Prostate gland (tissue), 2 donors: Measurements from ENCODE around the gene DOCK4. TPM values are rescaled to one million over a fixed set of nuclear protein-coding genes. Genes with fewer than 3 reads are reported as not detected.
A peak's percentile ranks its signal among the peaks of the same experiment; 100 is the strongest.

Source experiments
- DNase-seq: peaks from one replicate; pipeline ENCODE4 v3.0.0-alpha.2; 2019; ENCODE audit warnings: low spot score
- H3K27ac ChIP-seq, 2 donors: fragments of 200-600 bp; sonication (generic); 2 replicates each; pipeline ENCODE4 v1.5.1; 2017 to 2019
- H3K27me3 ChIP-seq: fragments of 200-600 bp; sonication (generic); replicated peaks from 2 replicates; pipeline ENCODE4 v1.5.1; 2019; ENCODE audit not compliant: insufficient read depth
- H3K36me3 ChIP-seq, 2 donors: fragments of 200-600 bp; sonication (generic); 1 replicate in 1 of 2; 2 replicates in 1 of 2; pipeline versions ENCODE4 v1.5.1 to v1.8.1; 2017 to 2019
- H3K4me1 ChIP-seq: fragments of 200-600 bp; sonication (generic); replicated peaks from 2 replicates; pipeline ENCODE4 v1.5.1; 2019
- H3K4me3 ChIP-seq, 2 donors: fragments of 200-600 bp; sonication (generic); 2 replicates each; pipeline ENCODE4 v1.5.1; 2017 to 2019
- H3K9me3 ChIP-seq: fragments of 200-600 bp; sonication (generic); 2 replicates; pipeline ENCODE4 v1.5.1; 2017
- POLR2A ChIP-seq: fragments of 450-650 bp; IDR thresholded peaks from one replicate; pipeline ENCODE4 v1.6.1; 2016; ENCODE audit warnings: antibody characterized with exemption, mild to moderate bottlenecking
- POLR2AphosphoS5 ChIP-seq: sonication (generic); formaldehyde crosslinking; IDR thresholded peaks from one replicate; pipeline ENCODE4 v1.6.1; 2017; ENCODE audit warnings: antibody characterized with exemption
- WGBS: methylation state at CpG from one replicate; pipeline ENCODE4 v1.1.5; 2018; 5-methylcytosine and 5-hydroxymethylcytosine counted together
- intact Hi-C: fragments of 100-400 bp; cut with DNase I; formaldehyde crosslinking; loops from one replicate; pipeline ENCODE4 v1.14.2; 2022
- total RNA-seq, 2 donors: library from RNA; depleted of rRNA; stranded (reverse); fragments of >200 nt; gene quantifications; one replicate each; pipeline ENCODE4 v1.1.0, GENCODE V29; 2016
- TF ChIP-seq, protein P1 (sequence below), 4 experiments: fragments of 200-600 bp in 2 of 4; fragments of 450-650 bp in 2 of 4; sonication (generic) in 2 of 4; IDR thresholded peaks; 1 replicate in 3 of 4; 2 replicates in 1 of 4; pipeline ENCODE4 v1.5.1; 2016 to 2019; ENCODE audit warnings: antibody characterized with exemption in 4 of 4, mild to moderate bottlenecking in 2 of 4, moderate library complexity in 2 of 4

The DOCK4 gene
- total RNA-seq, 2 donors from 2014 or later, result 21.8 to 37.4 TPM

DNA sequence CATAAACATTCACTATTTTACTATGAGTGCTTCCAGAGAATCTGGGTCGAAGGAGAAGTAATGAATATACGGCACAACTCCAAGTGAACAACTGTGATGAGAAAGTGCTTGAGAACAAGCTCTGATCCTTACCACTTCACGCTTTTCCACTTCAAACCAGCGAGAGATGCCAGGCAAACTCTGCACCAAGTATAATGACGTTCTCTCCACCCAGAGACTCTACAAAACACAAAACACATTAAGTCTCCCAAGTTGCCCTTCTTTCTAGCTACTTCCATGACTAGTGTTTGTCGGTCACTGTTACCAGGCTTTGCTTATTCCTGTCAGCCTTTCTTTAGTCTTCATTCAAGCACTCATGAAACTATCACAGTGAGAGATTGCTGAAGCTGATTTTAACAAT is 450.8 kb downstream of the DOCK4 start:
- Histone ChIP-seq H3K36me3 (no peaks in the 10 kb centered on the region), H3K27me3 (no peaks in the 10 kb centered on the region), H3K4me1 (no peaks in the 10 kb centered on the region), H3K4me3 (no peak overlapping the region), H3K9me3 (no peaks in the 10 kb centered on the region), H3K27ac (no peak overlapping the region)
- intact Hi-C loops, result loop anchor here (5.0 to 10.0 kb wide), 2 partner anchors 102 to 449 kb away; partner anchors contain the start of genes DOCK4 and ZNF277
- DNase-seq, result no peak
- no peak for TF ChIP-seq POLR2AphosphoS5
- no peak for TF ChIP-seq POLR2A
- 81% methylated on average over 6 of the region's 6 CpGs for WGBS

DNA sequence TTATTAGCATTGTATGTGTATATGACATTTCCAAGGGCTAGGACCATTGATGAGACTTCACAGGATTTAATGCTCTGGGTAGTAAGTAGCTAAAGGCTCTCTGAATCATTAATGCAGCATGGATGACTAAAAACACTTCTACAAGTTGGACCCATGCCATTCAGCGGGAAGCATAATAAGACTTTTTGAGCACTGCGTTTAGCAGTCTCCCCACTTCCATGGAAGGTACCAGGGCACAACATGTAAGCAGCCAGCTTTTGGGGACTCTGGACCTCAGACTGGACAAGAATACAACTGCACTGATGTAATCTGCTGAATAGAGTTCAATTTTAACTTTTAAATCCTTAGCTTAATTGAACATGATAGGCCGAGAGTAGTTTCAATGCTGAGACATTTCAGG is 452.2 kb downstream of the DOCK4 start:
- H3K27me3 ChIP-seq, result no peaks in the 10 kb centered on the region
- no peaks in the 10 kb centered on the region for H3K9me3 ChIP-seq
- no peak overlapping the region for H3K4me3 ChIP-seq
- WGBS, result 61% methylated on average over 3 of the region's 3 CpGs
- H3K4me1 ChIP-seq, result no peaks in the 10 kb centered on the region
- TF ChIP-seq POLR2AphosphoS5 (no peak), POLR2A (no peak)
- TF ChIP-seq, protein P1, sequence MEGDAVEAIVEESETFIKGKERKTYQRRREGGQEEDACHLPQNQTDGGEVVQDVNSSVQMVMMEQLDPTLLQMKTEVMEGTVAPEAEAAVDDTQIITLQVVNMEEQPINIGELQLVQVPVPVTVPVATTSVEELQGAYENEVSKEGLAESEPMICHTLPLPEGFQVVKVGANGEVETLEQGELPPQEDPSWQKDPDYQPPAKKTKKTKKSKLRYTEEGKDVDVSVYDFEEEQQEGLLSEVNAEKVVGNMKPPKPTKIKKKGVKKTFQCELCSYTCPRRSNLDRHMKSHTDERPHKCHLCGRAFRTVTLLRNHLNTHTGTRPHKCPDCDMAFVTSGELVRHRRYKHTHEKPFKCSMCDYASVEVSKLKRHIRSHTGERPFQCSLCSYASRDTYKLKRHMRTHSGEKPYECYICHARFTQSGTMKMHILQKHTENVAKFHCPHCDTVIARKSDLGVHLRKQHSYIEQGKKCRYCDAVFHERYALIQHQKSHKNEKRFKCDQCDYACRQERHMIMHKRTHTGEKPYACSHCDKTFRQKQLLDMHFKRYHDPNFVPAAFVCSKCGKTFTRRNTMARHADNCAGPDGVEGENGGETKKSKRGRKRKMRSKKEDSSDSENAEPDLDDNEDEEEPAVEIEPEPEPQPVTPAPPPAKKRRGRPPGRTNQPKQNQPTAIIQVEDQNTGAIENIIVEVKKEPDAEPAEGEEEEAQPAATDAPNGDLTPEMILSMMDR (IDR thresholded peaks at IDR 0.05), result no peak
- DNase-seq, result no peak
- intact Hi-C loops, result loop anchor here (5.0 to 10.0 kb wide), 2 partner anchors 451 to 738 kb away; partner anchors contain the start of genes DOCK4 and ZNF277
- H3K27ac ChIP-seq, result no peak overlapping the region
- H3K36me3 ChIP-seq, result no peaks in the 10 kb centered on the region

DNA sequence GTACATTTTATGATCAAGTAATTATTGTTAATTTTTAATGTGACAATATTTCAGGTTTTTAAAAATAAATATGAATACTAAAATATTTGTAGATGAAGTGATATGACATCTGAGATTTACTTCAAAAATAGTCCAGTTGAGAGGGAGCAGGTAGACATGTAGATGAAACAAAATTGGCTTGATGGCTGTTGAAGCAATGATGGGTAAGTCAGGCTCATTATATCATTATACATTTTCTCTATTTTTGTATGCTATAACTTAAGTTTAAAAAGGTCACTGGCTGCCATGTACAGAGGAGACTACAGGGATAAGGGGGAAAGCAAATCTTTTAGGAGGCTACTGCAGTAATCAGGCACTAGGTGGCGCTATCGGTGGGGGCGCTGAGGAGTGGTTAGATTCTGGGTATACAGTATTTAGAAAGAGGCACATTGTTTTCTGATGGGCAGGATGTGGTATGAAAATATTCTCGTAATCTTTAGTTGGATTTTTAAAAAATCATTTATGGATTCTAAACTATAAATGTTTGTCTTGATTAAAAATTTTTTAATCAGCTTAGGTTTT is 454.1 kb downstream of the DOCK4 start:
- Histone ChIP-seq H3K9me3 (no peaks in the 10 kb centered on the region), H3K36me3 (no peaks in the 10 kb centered on the region), H3K27me3 (no peaks in the 10 kb centered on the region), H3K4me3 (no peak overlapping the region), H3K4me1 (no peaks in the 10 kb centered on the region), H3K27ac (no peak overlapping the region)
- DNase-seq, result no peak
- WGBS, result 41% methylated on average over 4 of the region's 4 CpGs
- intact Hi-C loops, result loop anchor here (5.0 to 10.0 kb wide), 2 partner anchors 453 to 740 kb away; partner anchors contain the start of genes DOCK4 and ZNF277
- TF ChIP-seq, protein P1 (IDR thresholded peaks at IDR 0.05), result peak in 3 of 4 experiments; percentile 45 to 57 (median 52)
- TF ChIP-seq POLR2A, result no peak

DNA sequence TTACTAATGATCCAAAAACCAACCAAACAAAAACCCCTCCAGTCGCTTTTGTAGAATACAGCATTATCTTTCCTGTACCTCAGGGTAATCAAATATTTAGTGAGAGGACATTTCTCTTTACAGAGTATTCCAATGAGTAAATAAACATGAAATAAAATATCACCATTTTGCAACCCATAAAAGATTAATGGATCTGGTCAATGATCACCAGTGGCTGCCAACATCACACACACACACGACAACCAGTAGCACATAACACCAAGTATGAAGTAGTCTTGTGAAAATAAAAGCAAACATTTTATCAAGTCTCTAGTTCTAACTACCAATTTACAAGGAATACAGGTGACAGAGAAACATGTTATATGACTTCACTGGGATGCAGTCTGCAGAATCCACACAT is 455.3 kb downstream of the DOCK4 start:
- no peak for TF ChIP-seq POLR2A
- TF ChIP-seq POLR2AphosphoS5, result peak; percentile 56
- TF ChIP-seq, protein P1 (IDR thresholded peaks at IDR 0.05), result no peak

DNA sequence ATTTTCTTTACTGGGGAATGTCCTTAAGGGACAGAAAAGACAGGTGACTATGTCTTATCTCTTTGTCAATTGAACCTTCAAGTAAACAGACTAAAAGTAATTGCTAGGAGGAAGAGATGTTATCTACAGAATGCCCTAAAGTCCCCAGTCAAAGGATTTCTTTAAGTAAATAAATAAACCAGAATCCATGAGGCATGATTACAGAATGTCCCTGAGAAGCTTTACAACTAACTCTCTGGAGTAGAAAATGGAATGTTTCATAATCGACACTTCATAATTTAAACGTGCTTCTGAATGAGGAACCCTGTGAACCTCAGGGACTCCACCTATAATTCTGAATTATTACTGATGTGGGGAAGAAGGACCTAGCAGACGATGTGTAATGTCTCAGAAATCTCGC is 456.0 kb downstream of the DOCK4 start:
- no peaks in the 10 kb centered on the region for H3K9me3 ChIP-seq
- no peaks in the 10 kb centered on the region for H3K36me3 ChIP-seq
- H3K27ac ChIP-seq, result peak overlapping the region in 1 of 2 donors; percentile 10
- 42% methylated on average over 4 of the region's 4 CpGs for WGBS
- H3K27me3 ChIP-seq, result no peaks in the 10 kb centered on the region
- DNase-seq, result no peak
- intact Hi-C loops, result loop anchor here (5.0 to 10.0 kb wide), 2 partner anchors 455 to 742 kb away; partner anchors contain the start of genes DOCK4 and ZNF277
- H3K4me3 ChIP-seq, result no peak overlapping the region
- H3K4me1 ChIP-seq, result peaks cover 4% of the 10 kb centered on the region
- TF ChIP-seq, protein P1 (IDR thresholded peaks at IDR 0.05), result no peak
- TF ChIP-seq POLR2A (no peak), POLR2AphosphoS5 (peak; percentile 31)

More for the DNA sequence above, 455.3 kb downstream of the DOCK4 start:
- no peak overlapping the region for H3K4me3 ChIP-seq
- H3K9me3 ChIP-seq, result no peaks in the 10 kb centered on the region
- H3K27me3 ChIP-seq, result no peaks in the 10 kb centered on the region
- intact Hi-C loops, result loop anchor here (5.0 to 10.0 kb wide), 2 partner anchors 454 to 741 kb away; partner anchors contain the start of genes DOCK4 and ZNF277
- 34% methylated on average over 2 of the region's 2 CpGs for WGBS
- no peaks in the 10 kb centered on the region for H3K36me3 ChIP-seq
- no peak overlapping the region for H3K27ac ChIP-seq
- no peak for DNase-seq
- peaks cover 4% of the 10 kb centered on the region for H3K4me1 ChIP-seq
